Neural cell (in vitro differentiated cells): Measurements from ENCODE around the gene AGTRAP. TPM values are rescaled to one million over a fixed set of nuclear protein-coding genes. Genes with fewer than 3 reads are reported as not detected.

Experiments used
- H2AFZ ChIP-seq: fragments of 200-600, 300-800 bp; sonication (generic), shearing (Covaris generic); 2 replicates; pipeline ENCODE4 v1.6.0; 2014; ENCODE audit warnings: low read depth, mild to moderate bottlenecking, antibody characterized with exemption, low read length, moderate library complexity
- H3F3A ChIP-seq: fragments of 200-600 bp; shearing (Covaris generic); 2 replicates; pipeline ENCODE4 v1.6.1; 2016; ENCODE audit warnings: mild to moderate bottlenecking, moderate library complexity, mixed read lengths, antibody characterized with exemption, low read length; ENCODE audit not compliant: insufficient read depth, poor library complexity, severe bottlenecking
- H3K27ac ChIP-seq: fragments of 200-600, 300-800 bp; sonication (generic), shearing (Covaris generic); 2 replicates; pipeline ENCODE4 v1.5.1; 2014; ENCODE audit warnings: mild to moderate bottlenecking, low read length, moderate library complexity
- H3K27me3 ChIP-seq: fragments of 300-800, 200-600 bp; sonication (generic), shearing (Covaris generic); 2 replicates; pipeline ENCODE4 v1.6.0; 2014; ENCODE audit warnings: mild to moderate bottlenecking, low read depth, low read length, moderate library complexity; ENCODE audit not compliant: insufficient read depth
- H3K36me3 ChIP-seq: fragments of 300-800, 200-600 bp; sonication (generic), shearing (Covaris generic); 2 replicates; pipeline ENCODE4 v1.5.1; 2014; ENCODE audit warnings: mild to moderate bottlenecking, antibody characterized with exemption, low read length, moderate library complexity; ENCODE audit not compliant: insufficient read depth
- H3K4me2 ChIP-seq: fragments of 300-800, 200-600 bp; sonication (generic), shearing (Covaris generic); 2 replicates; pipeline ENCODE4 v1.6.0; 2014; ENCODE audit warnings: mild to moderate bottlenecking, low read length
- H3K4me3 ChIP-seq: fragments of 300-800, 200-600 bp; sonication (generic), shearing (Covaris generic); 2 replicates; pipeline ENCODE4 v1.5.1; 2014; ENCODE audit warnings: mild to moderate bottlenecking, low read length, moderate library complexity
- H3K79me2 ChIP-seq: fragments of 200-600 bp; shearing (Covaris generic); replicated peaks from 2 replicates; pipeline ENCODE4 v1.6.0; 2014; ENCODE audit warnings: mild to moderate bottlenecking, low read length, moderate library complexity; ENCODE audit not compliant: insufficient read depth
- H3K9ac ChIP-seq: fragments of 300-800, 200-600 bp; sonication (generic), shearing (Covaris generic); 2 replicates; pipeline ENCODE4 v1.6.1; 2016; ENCODE audit warnings: mild to moderate bottlenecking, low read length, mixed read lengths
- H3K9me2 ChIP-seq: fragments of 200-600 bp; shearing (Covaris generic); 2 replicates; pipeline ENCODE4 v1.6.1; 2016; ENCODE audit warnings: mild to moderate bottlenecking, low read length, mixed read lengths; ENCODE audit not compliant: insufficient read depth
- H3K9me3 ChIP-seq: fragments of 200-600, 300-800 bp; sonication (generic), shearing (Covaris generic); 2 replicates; pipeline ENCODE4 v1.6.1; 2016; ENCODE audit warnings: mild to moderate bottlenecking, mixed run types, low read length, moderate library complexity, mixed read lengths
- H4K20me1 ChIP-seq: fragments of 200-600 bp; shearing (Covaris generic); 2 replicates; pipeline ENCODE4 v1.6.1; 2016; ENCODE audit warnings: mild to moderate bottlenecking, mixed run types; ENCODE audit not compliant: insufficient read depth
- CTCF ChIP-seq: fragments of 450-650 bp; IDR thresholded peaks from 2 replicates; pipeline ENCODE4 v1.5.1; 2014; ENCODE audit warnings: antibody characterized with exemption, mild to moderate bottlenecking, moderate library complexity; ENCODE audit not compliant: poor library complexity, severe bottlenecking
- EP300 ChIP-seq: fragments of 450-650 bp; conservative IDR thresholded peaks from 2 replicates; pipeline ENCODE4 v1.6.1; 2014; ENCODE audit warnings: antibody characterized with exemption, mild to moderate bottlenecking, moderate library complexity; ENCODE audit not compliant: poor library complexity, severe bottlenecking
- EZH2 ChIP-seq: fragments of 200-600, 300-800 bp; shearing (Covaris generic), sonication (generic); IDR thresholded peaks from 2 replicates; pipeline ENCODE4 v1.6.1; 2014; ENCODE audit warnings: antibody characterized with exemption, low read length, borderline replicate concordance, mild to moderate bottlenecking; ENCODE audit not compliant: insufficient read depth, poor library complexity, severe bottlenecking
- MXI1 ChIP-seq: fragments of 450-650 bp; conservative IDR thresholded peaks from 2 replicates; pipeline ENCODE4 v1.6.1; 2014; ENCODE audit warnings: antibody characterized with exemption, mild to moderate bottlenecking; ENCODE audit not compliant: poor library complexity, severe bottlenecking
- POLR2AphosphoS5 ChIP-seq: IDR thresholded peaks from 2 replicates; pipeline ENCODE4 v1.6.1; 2012
- RAD21 ChIP-seq: fragments of 450-650 bp; conservative IDR thresholded peaks from 2 replicates; pipeline ENCODE4 v1.6.1; 2014; ENCODE audit warnings: antibody characterized with exemption, mild to moderate bottlenecking, moderate library complexity
- SMC3 ChIP-seq: fragments of 450-650 bp; conservative IDR thresholded peaks from 2 replicates; pipeline ENCODE4 v1.6.1; 2014; ENCODE audit warnings: antibody characterized with exemption, mild to moderate bottlenecking, moderate library complexity; ENCODE audit not compliant: poor library complexity
- TAF1 ChIP-seq: IDR thresholded peaks from 2 replicates; pipeline ENCODE4 v1.6.1; 2012; ENCODE audit warnings: low read depth
- polyA plus RNA-seq: library from polyadenylated mRNA; depleted of rRNA; stranded (reverse); fragments of >200 nt; gene quantifications from 2 replicates; pipeline ENCODE4 v1.2.3, GENCODE V29; 2014
- TF ChIP-seq, protein P1 (sequence below): IDR thresholded peaks from 2 replicates; pipeline ENCODE4 v1.6.1; 2012; ENCODE audit warnings: borderline replicate concordance

Gene AGTRAP
- polyA plus RNA-seq, 1 donor from 2014 or later = 4.4 TPM

- Histone ChIP-seq H3K9me3 (no peaks in the 10 kb centered on the region), H3K9me2 (no peaks in the 10 kb centered on the region), H3K4me3 (no peak overlapping the region), H4K20me1 (no peaks in the 10 kb centered on the region), H3F3A (no peaks in the 10 kb centered on the region), H3K27me3 (no peaks in the 10 kb centered on the region), H3K36me3 (no peaks in the 10 kb centered on the region), H2AFZ (no peak overlapping the region), H3K27ac (no peak overlapping the region), H3K79me2 (no peaks in the 10 kb centered on the region), H3K9ac (no peak overlapping the region), H3K4me2 (no peak overlapping the region)
- TF ChIP-seq MXI1 = no peak
- no peak for TF ChIP-seq SMC3
- TF ChIP-seq, protein P1, sequence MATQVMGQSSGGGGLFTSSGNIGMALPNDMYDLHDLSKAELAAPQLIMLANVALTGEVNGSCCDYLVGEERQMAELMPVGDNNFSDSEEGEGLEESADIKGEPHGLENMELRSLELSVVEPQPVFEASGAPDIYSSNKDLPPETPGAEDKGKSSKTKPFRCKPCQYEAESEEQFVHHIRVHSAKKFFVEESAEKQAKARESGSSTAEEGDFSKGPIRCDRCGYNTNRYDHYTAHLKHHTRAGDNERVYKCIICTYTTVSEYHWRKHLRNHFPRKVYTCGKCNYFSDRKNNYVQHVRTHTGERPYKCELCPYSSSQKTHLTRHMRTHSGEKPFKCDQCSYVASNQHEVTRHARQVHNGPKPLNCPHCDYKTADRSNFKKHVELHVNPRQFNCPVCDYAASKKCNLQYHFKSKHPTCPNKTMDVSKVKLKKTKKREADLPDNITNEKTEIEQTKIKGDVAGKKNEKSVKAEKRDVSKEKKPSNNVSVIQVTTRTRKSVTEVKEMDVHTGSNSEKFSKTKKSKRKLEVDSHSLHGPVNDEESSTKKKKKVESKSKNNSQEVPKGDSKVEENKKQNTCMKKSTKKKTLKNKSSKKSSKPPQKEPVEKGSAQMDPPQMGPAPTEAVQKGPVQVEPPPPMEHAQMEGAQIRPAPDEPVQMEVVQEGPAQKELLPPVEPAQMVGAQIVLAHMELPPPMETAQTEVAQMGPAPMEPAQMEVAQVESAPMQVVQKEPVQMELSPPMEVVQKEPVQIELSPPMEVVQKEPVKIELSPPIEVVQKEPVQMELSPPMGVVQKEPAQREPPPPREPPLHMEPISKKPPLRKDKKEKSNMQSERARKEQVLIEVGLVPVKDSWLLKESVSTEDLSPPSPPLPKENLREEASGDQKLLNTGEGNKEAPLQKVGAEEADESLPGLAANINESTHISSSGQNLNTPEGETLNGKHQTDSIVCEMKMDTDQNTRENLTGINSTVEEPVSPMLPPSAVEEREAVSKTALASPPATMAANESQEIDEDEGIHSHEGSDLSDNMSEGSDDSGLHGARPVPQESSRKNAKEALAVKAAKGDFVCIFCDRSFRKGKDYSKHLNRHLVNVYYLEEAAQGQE = no peak
- no peak for TF ChIP-seq EP300
- no peak for TF ChIP-seq EZH2
- TF ChIP-seq TAF1 = no peak
- TF ChIP-seq POLR2AphosphoS5 = no peak
- TF ChIP-seq RAD21 = no peak
- TF ChIP-seq CTCF = no peak
Measured at GRCh38 chr1:11721311-11721710, 14.6 kb upstream of the AGTRAP start.

GRCh38 chr1:11722538-11722937, 13.4 kb upstream of the AGTRAP start:
- H3K36me3 ChIP-seq = no peaks in the 10 kb centered on the region
- H3K9me3 ChIP-seq = no peaks in the 10 kb centered on the region
- H3K4me2 ChIP-seq = no peak overlapping the region
- no peaks in the 10 kb centered on the region for H3K79me2 ChIP-seq
- no peaks in the 10 kb centered on the region for H3F3A ChIP-seq
- no peaks in the 10 kb centered on the region for H3K9me2 ChIP-seq
- H3K27me3 ChIP-seq = no peaks in the 10 kb centered on the region
- H2AFZ ChIP-seq = no peak overlapping the region
- TF ChIP-seq EZH2 (no peak), EP300 (no peak), SMC3 (no peak), POLR2AphosphoS5 (no peak)
- TF ChIP-seq, protein P1 = no peak
- no peak overlapping the region for H3K4me3 ChIP-seq
- no peak overlapping the region for H3K27ac ChIP-seq
- no peak overlapping the region for H3K9ac ChIP-seq
- no peaks in the 10 kb centered on the region for H4K20me1 ChIP-seq
